Retinal pigment epithelial cell (primary cell): Measurements from ENCODE around the gene NOMO2.
"Not testable (repeated sequence)": the region's sequence is repeated elsewhere in the genome, so short reads cannot be mapped to it uniquely, and the experiment has no call there.

Experiments used
- DNase-seq: peaks from one replicate; pipeline ENCODE4 v3.0.0-alpha.2; 2010; ENCODE audit warnings: low read depth
- H3K4me3 ChIP-seq: 2 replicates; pipeline ENCODE4 v1.5.1; 2011; ENCODE audit warnings: mild to moderate bottlenecking, low read length, control low read depth, moderate library complexity

Gene NOMO2

DNA sequence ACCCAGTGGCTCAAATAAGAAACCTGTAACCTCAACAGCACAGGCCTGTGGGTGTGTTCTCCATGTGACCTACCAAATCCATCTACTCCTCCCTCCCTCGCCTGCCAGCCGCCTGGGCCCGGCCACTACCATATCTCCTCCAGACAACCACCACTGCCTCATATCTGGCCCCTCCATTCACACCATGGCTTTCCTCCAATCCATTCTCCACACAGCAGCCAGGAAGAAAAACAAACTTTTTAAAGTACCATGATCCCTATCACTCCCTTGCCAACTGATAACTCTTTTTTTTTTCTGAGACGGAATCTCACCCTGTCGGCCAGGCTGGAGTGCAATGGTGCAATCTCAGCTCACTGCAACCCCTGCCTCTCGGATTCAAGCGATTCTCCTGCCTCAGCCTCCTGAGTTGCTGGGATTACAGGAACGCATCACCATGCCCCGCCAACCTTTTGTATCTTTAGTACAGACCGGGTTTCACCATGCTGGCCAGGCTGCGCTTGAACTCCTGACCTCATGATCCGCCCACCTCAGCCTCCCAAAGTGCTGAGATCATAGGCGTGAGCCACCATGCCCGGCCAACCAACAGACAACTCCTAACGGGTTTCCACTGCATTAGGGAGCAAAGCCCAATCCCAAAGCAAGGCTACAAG lies 26.3 kb downstream of the NOMO2 start:
- DNase-seq, H3K4me3 ChIP-seq: not testable (repeated sequence)

DNA sequence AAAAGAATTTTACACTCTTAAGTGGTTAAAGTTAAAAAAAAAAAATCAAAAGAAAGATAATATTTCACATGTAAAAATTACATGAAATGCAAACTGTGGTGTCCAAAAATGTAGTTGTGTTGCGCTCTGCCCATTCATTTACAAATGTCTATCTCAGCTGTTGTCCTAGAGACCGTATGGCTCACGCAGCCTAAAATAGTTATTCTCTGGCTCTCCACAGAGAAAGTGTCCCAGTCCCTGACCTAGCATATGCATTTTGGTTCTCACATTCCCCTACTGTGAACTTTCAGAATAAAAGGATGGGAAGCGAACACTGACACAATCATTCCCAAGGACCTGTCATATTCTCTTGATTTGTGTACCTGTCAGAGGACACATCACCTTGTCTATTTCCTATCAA lies 27.6 kb downstream of the NOMO2 start:
- not testable (repeated sequence) for DNase-seq, H3K4me3 ChIP-seq

GRCh38 chr16:18531323-18531722 lies 30.6 kb downstream of the NOMO2 start:
- not testable (repeated sequence) for DNase-seq, H3K4me3 ChIP-seq

- DNase-seq, H3K4me3 ChIP-seq: not testable (repeated sequence)
Observed at GRCh38 chr16:18530329-18530728, 31.6 kb downstream of the NOMO2 start.

DNA sequence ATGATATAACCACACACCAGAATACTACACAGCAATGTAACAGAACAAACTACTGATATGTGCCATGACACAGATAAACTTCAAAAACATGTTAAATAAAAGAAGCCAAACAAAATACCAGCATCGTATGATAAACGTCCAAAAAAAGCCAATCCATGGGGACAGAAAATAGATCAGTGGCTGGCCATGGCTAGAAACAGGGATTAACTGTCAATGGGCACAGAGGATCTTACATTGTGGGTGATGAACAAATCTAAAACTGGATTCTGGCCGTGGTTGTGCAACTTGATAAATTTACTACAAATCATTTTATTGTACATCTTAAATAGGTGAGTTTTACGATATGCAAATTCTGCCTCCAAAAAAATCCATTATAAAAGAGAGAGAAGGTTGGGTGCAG lies 35.4 kb downstream of the NOMO2 start:
- DNase-seq, result not testable (repeated sequence)

GRCh38 chr16:18525882-18526482 lies 35.9 kb downstream of the NOMO2 start:
- H3K4me3 ChIP-seq, DNase-seq: not testable (repeated sequence)

More for the DNA sequence above, 35.4 kb downstream of the NOMO2 start:
- H3K4me3 ChIP-seq, result not testable (repeated sequence)

DNA sequence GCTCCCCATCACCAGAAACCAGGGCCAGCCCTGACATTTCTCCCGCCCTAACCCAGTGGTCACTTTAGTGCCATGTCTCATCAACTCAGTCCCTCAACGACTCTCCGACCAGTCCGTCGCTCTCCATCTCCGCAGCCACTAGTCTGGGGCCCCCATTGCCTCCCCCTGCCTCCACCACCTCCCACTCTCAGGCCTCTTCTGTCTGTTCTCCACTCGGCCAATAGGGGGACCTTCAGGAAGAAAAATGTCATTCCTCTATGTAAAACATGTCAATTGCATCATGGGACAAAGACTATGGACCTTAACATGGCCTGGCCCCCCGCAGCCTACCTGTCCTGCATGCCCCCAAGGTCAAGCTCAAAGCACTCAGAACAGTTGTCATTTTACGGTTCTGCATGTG lies 39.3 kb downstream of the NOMO2 start:
- not testable (repeated sequence) for H3K4me3 ChIP-seq, DNase-seq

DNA sequence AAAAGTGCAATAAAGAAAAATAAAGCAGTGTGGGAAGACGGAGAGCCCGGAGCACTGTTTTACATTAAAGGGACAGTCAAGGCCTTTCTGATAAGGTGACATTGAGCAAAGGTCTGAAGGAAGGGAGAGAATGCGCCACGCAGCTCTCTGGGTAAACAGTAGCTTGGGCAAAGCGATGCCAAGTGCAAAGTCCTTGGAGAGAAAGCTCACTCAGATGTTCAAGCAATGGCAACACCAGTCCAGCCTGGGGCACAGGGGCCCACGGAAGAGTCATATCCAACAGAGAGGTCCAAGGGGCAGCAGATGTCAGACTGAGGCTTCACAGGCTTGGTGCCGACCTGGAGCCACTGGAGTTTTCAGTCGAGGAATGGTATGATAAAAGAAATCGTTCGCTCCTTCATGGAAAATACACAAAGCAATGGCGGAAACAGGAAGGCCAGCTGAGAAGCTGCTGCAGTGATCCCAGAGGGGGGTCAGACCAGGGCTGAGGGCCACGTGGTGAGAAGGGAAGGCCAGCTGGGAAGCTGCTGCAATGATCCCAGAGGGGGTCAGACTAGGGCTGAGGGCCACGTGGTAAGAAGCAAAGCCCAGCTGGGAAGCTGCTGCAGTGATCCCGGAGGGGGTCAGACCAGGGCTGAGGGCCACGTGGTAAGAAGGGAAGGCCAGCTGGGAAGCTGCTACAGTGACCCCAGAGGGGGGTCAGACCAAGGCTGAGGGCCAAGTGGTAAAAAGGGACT lies 40.3 kb downstream of the NOMO2 start:
- H3K4me3 ChIP-seq, DNase-seq: not testable (repeated sequence)

- not testable (repeated sequence) for DNase-seq, H3K4me3 ChIP-seq
Observed at GRCh38 chr16:18518536-18519283, 43.2 kb downstream of the NOMO2 start.

- not testable (repeated sequence) for H3K4me3 ChIP-seq, DNase-seq
Observed at GRCh38 chr16:18498430-18498829, 63.5 kb downstream of the NOMO2 start.

DNA sequence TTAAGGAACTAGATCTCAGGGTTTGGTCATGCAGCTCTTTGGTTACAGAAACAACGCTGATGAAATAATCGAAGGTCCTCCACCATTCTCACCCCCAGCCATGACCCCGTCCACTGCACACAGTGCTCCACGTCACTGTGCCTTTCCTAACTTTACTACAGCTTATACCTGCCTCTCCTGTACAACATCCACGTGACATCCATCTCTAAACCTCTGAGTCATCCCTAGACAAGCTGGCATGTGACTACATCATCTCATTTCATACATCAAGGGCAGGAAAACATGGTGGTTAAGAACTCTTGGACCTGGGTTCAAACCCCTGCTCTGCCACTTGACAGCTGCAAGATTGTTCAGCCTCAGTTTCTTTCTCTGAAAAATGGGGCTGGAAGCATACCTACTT lies 64.9 kb downstream of the NOMO2 start:
- H3K4me3 ChIP-seq, DNase-seq: not testable (repeated sequence)

DNA sequence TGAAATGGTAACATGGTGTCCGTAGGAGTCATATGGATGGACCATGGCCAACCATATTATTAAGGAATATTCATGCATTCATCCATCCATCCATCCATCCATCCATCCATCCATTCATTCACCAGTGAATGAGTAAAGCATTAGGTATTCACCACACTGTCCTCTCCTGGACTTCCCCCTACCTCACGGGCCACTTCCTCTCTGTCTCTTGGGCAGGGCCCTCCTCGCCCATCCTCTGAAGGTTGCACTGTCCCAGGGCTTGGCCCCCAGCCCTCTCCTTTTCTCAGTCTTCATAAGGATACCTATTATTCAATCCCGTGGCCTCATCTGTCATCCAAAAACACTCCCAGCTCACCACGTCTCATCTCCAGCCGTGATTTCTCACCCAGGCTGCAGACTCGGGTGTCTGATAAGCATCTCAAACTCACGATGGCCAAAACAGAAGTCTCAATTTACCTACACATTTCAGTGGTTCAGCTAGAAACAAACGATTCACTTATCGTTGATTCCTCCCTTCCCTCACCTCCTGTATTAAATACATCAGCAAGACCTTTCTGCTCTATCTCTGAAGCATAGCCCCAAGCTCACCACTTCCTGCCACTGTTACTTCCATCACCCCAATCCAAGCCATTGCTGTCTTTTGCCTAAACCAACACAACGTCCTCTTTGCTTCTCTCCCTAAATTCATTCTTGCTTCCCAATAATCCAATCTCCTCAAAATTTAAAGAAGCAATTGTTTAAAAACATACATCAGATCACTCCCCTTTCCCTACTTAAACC lies 69.6 kb downstream of the NOMO2 start:
- DNase-seq, H3K4me3 ChIP-seq: not testable (repeated sequence)

DNA sequence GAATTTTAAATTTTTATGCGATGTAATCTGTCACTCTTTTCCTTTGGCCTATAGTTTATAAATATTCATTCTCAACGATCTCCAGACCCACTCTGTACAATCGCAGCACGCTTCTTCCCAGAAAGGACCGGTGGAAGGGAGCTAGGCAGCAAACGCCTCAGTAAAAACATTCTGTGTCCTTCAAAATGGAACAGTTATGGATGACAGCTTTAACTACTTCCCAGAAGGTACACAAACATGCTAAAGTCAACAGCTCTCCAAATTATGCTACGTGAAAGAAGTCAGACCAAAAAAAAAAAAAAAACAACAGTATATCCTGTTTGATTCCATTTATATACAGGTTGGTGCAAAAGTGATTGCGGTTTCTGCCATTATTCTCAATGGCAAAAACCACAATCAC lies 125.9 kb downstream of the NOMO2 start:
- not testable (repeated sequence) for H3K4me3 ChIP-seq

DNA sequence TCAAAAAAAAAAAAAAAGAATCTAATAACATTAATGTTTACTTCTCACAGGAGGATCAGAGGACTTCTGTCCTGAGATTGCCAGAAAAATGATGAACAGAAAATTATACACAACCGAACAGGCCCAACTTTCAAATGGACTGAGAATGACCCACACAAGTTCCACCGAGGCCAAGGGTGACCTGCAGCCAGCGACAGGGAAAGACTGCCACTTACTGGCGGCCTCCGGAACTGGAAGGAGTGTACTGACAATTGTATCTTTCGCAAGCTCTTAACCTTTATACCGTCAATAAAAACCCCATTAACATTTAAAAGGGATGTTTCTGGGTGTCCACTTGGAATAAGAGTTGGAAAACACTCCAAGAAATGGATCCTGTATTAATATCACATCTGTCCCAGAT lies 146.1 kb downstream of the NOMO2 start:
- not testable (repeated sequence) for DNase-seq, H3K4me3 ChIP-seq

More for the DNA sequence above, 125.9 kb downstream of the NOMO2 start:
- DNase-seq, result not testable (repeated sequence)

DNA sequence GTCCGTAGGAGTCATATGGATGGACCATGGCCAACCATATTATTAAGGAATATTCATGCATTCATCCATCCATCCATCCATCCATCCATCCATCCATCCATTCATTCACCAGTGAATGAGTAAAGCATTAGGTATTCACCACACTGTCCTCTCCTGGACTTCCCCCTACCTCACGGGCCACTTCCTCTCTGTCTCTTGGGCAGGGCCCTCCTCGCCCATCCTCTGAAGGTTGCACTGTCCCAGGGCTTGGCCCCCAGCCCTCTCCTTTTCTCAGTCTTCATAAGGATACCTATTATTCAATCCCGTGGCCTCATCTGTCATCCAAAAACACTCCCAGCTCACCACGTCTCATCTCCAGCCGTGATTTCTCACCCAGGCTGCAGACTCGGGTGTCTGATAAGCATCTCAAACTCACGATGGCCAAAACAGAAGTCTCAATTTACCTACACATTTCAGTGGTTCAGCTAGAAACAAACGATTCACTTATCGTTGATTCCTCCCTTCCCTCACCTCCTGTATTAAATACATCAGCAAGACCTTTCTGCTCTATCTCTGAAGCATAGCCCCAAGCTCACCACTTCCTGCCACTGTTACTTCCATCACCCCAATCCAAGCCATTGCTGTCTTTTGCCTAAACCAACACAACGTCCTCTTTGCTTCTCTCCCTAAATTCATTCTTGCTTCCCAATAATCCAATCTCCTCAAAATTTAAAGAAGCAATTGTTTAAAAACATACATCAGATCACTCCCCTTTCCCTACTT lies 152.2 kb downstream of the NOMO2 start:
- H3K4me3 ChIP-seq, result not testable (repeated sequence)

GRCh38 chr16:18401851-18402657 lies 159.8 kb downstream of the NOMO2 start:
- not testable (repeated sequence) for DNase-seq, H3K4me3 ChIP-seq

More for the DNA sequence above, 152.2 kb downstream of the NOMO2 start:
- not testable (repeated sequence) for DNase-seq

DNA sequence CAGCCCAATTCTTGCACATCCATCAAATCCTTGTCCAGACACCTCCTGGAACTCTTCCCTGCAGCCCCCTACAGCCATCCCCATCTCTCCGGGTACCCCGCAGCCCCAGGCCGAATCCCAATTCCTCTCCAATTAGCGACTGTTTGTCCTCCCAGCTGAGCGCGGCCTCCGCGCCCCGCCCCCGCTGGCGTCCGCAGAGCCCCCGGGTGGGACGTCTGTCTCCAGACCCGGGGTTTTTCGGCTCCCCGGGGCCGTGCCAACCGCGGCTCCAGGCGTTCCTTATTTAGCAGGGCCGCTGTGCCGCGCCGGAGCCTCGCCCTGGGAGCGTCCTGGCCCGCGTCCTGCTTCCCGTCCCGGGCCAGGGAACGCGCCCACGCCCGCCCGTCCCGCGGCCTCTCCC lies 160.7 kb downstream of the NOMO2 start:
- not testable (repeated sequence) for DNase-seq
- H3K4me3 ChIP-seq, result peak overlapping the region; percentile 34

DNA sequence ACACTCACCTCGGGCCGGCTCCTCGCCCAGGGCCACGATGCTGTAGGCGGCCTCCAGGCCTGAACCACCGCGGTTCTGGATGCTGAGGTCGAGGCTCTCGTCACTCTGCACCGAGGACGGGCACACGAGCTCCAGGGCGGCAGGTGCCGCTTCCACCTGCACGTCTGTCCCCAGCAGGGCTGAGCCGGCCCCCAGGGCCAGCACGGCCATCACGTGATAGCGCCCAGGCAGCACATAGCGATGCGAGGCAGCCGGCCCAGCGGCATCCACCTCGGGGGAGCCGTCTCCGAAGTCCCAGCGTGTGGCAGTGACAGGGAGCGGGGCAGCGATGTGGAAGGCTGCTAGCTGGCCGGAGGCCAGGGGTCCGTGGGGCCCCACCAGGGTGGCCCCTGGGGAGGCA lies 167.5 kb downstream of the NOMO2 start:
- DNase-seq, H3K4me3 ChIP-seq: not testable (repeated sequence)
